Kidney epithelial cell (primary cell): ENCODE data around the gene B3GNT2. TPM values are rescaled to one million over a fixed set of nuclear protein-coding genes. Genes with fewer than 3 reads are reported as not detected.
"Not testable (repeated sequence)": the region's sequence is repeated elsewhere in the genome, so short reads cannot be mapped to it uniquely, and the experiment has no call there.

Experiments used
- DNase-seq: peaks from one replicate; pipeline ENCODE4 v3.0.0-alpha.2; 2010; ENCODE audit warnings: low read depth
- H3K27me3 ChIP-seq: 2 replicates; pipeline ENCODE4 v1.6.0; 2011; ENCODE audit warnings: low read length; ENCODE audit not compliant: control insufficient read depth, insufficient read depth
- H3K36me3 ChIP-seq: 2 replicates; pipeline ENCODE4 v1.5.1; 2011; ENCODE audit warnings: low read length; ENCODE audit not compliant: control insufficient read depth, insufficient read depth
- H3K4me3 ChIP-seq: 2 replicates; pipeline ENCODE4 v1.5.1; 2011; ENCODE audit warnings: low read depth, mild to moderate bottlenecking, control low read depth, low read length
- CTCF ChIP-seq: IDR thresholded peaks from 2 replicates; pipeline ENCODE4 v1.5.1; 2011; ENCODE audit warnings: mild to moderate bottlenecking, moderate library complexity, low read length, control low read depth, inconsistent platforms; ENCODE audit not compliant: insufficient read depth, poor library complexity, severe bottlenecking
- total RNA-seq: library from RNA; depleted of rRNA; stranded (reverse); fragments of >200 nt; gene quantifications from 2 replicates; pipeline ENCODE4 v1.2.3, GENCODE V29; 2015

Gene B3GNT2
- total RNA-seq = 15.5 and 16.1 TPM in 2 replicates

GRCh38 chr2:62195421-62196277 is at the start of gene B3GNT2:
Gene B3GNT2, plus strand, starts transcription at chr2:62196115. Its CDS starts 26,106 bp downstream, at chr2:62222221.
- Histone ChIP-seq H3K36me3 (no peaks in the 10 kb centered on the region), H3K4me3 (peak within 1 kb of the TSS; percentile 95), H3K27me3 (no peaks in the 10 kb centered on the region)
- TF ChIP-seq CTCF = no peak
- no peak for DNase-seq

GRCh38 chr2:62146790-62147189 is 49.1 kb upstream of the B3GNT2 start:
- H3K4me3 ChIP-seq, DNase-seq, H3K36me3 ChIP-seq, H3K27me3 ChIP-seq: not testable (repeated sequence)

- Histone ChIP-seq H3K4me3 (no peak overlapping the region), H3K27me3 (no peaks in the 10 kb centered on the region), H3K36me3 (no peaks in the 10 kb centered on the region)
- no peak for DNase-seq
- no peak for TF ChIP-seq CTCF
Observed at GRCh38 chr2:62147610-62148301, 48.2 kb upstream of the B3GNT2 start.

- DNase-seq = peak; percentile 51
- no peak overlapping the region for H3K4me3 ChIP-seq
- no peak for TF ChIP-seq CTCF
- H3K36me3 ChIP-seq = no peaks in the 10 kb centered on the region
- H3K27me3 ChIP-seq = no peaks in the 10 kb centered on the region
Observed at GRCh38 chr2:62149708-62150107, 46.2 kb upstream of the B3GNT2 start.

- Histone ChIP-seq H3K27me3 (no peaks in the 10 kb centered on the region), H3K36me3 (no peaks in the 10 kb centered on the region), H3K4me3 (no peak overlapping the region)
- no peak for TF ChIP-seq CTCF
- DNase-seq = no peak
Observed at GRCh38 chr2:62150597-62151305, 45.2 kb upstream of the B3GNT2 start.

GRCh38 chr2:62151306-62151638 is 44.6 kb upstream of the B3GNT2 start:
- DNase-seq = no peak
- Histone ChIP-seq H3K27me3 (no peaks in the 10 kb centered on the region), H3K36me3 (no peaks in the 10 kb centered on the region)

More at GRCh38 chr2:62151306-62151638, 44.6 kb upstream of the B3GNT2 start:
- H3K4me3 ChIP-seq = no peak overlapping the region
- no peak for TF ChIP-seq CTCF
